MM.1S (cell line): ENCODE results near the gene MEP1A.
"Not testable (repeated sequence)": the region's sequence is repeated elsewhere in the genome, so short reads cannot be mapped to it uniquely, and the experiment has no call there.

ENCODE experiments used
- DNase-seq: peaks from one replicate; pipeline ENCODE4 v3.0.0-alpha.2; 2015
- H2AFZ ChIP-seq: fragments of 300-600 bp; sonication (generic); 2 replicates; pipeline ENCODE4 v1.6.0; 2016; ENCODE audit warnings: antibody characterized with exemption, low read length
- H3F3A ChIP-seq: fragments of 300-600 bp; sonication (generic); 2 replicates; pipeline ENCODE4 v1.6.1; 2016; ENCODE audit warnings: mild to moderate bottlenecking, antibody characterized with exemption, low read length, moderate library complexity, mixed read lengths; ENCODE audit not compliant: insufficient read depth
- H3K27ac ChIP-seq: fragments of 300-600 bp; sonication (generic); 2 replicates; pipeline ENCODE4 v1.5.1; 2016; ENCODE audit warnings: mild to moderate bottlenecking, low read length
- H3K27me3 ChIP-seq: fragments of 300-600 bp; sonication (generic); replicated peaks from 2 replicates; pipeline ENCODE4 v1.6.0; 2016; ENCODE audit warnings: low read length; ENCODE audit not compliant: insufficient read depth
- H3K36me3 ChIP-seq: fragments of 300-600 bp; sonication (generic); replicated peaks from 2 replicates; pipeline ENCODE4 v1.6.1; 2016; ENCODE audit warnings: mild to moderate bottlenecking, low read length, mixed read lengths; ENCODE audit not compliant: insufficient read depth
- H3K4me1 ChIP-seq: fragments of 300-600 bp; sonication (generic); 2 replicates; pipeline ENCODE4 v1.6.1; 2016; ENCODE audit warnings: low read length, mixed read lengths
- H3K4me2 ChIP-seq: fragments of 300-600 bp; sonication (generic); 2 replicates; pipeline ENCODE4 v1.6.0; 2016; ENCODE audit warnings: low read depth, low read length
- H3K4me3 ChIP-seq: fragments of 300-600 bp; sonication (generic); 2 replicates; pipeline ENCODE4 v1.5.1; 2016; ENCODE audit warnings: low read length, mixed read lengths
- H3K79me2 ChIP-seq: fragments of 300-600 bp; sonication (generic); 2 replicates; pipeline ENCODE4 v1.6.1; 2016; ENCODE audit warnings: mixed run types, low read length, mixed read lengths
- H3K9ac ChIP-seq: fragments of 300-600 bp; sonication (generic); 2 replicates; pipeline ENCODE4 v1.6.1; 2016; ENCODE audit warnings: low read length, mixed read lengths
- H3K9me2 ChIP-seq: fragments of 300-600 bp; sonication (generic); replicated peaks from 2 replicates; pipeline ENCODE4 v1.6.1; 2016; ENCODE audit warnings: mild to moderate bottlenecking, low read length, mixed read lengths; ENCODE audit not compliant: insufficient read depth
- H3K9me3 ChIP-seq: fragments of 300-600 bp; sonication (generic); replicated peaks from 2 replicates; pipeline ENCODE4 v1.6.1; 2016; ENCODE audit warnings: mild to moderate bottlenecking, low read length, mixed read lengths; ENCODE audit not compliant: insufficient read depth
- H4K20me1 ChIP-seq: fragments of 300-600 bp; sonication (generic); 2 replicates; pipeline ENCODE4 v1.6.1; 2016; ENCODE audit warnings: mild to moderate bottlenecking, low read length, moderate library complexity, mixed read lengths; ENCODE audit not compliant: insufficient read depth
- EZH2 ChIP-seq: fragments of 300-600 bp; sonication (generic); optimal IDR thresholded peaks from 2 replicates; pipeline ENCODE3; 2017; ENCODE audit warnings: low read depth, mild to moderate bottlenecking, antibody characterized with exemption, low read length, mixed read lengths
- EZH2phosphoT487 ChIP-seq: fragments of 300-600 bp; sonication (generic); IDR thresholded peaks from 2 replicates; pipeline ENCODE4 v1.6.1; 2018; ENCODE audit warnings: antibody characterized with exemption, low read length
- TF ChIP-seq, protein P1 (sequence below): fragments of 300-600 bp; sonication (generic); IDR thresholded peaks from 2 replicates; pipeline ENCODE4 v1.5.1; 2016; ENCODE audit warnings: antibody characterized with exemption, low read length, mixed read lengths

Gene MEP1A

DNA sequence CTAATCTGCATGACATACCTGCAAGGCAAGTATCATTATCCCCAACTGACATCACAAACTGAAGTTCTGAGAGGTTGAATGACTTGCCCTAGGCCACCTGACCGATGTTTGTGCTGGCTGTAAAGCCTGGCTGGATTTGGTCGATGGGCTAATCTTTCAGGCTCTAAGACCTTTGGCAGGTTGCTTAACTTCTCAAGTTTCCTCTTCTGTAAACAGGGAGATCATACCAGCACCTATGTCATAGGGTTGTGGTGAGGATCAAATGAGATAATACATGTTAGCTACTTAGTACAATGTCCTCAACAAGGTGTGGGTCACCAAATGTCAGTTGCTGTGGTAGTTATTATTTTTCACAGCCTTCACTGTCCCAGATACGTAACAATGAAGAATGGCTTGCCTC is 32.3 kb upstream of the MEP1A start:
- no peaks in the 10 kb centered on the region for H3K79me2 ChIP-seq
- no peaks in the 10 kb centered on the region for H3K36me3 ChIP-seq
- H3K9me3 ChIP-seq: no peaks in the 10 kb centered on the region
- H3K27ac ChIP-seq: no peak overlapping the region
- no peaks in the 10 kb centered on the region for H3K4me1 ChIP-seq
- no peak overlapping the region for H3K4me3 ChIP-seq
- H3K9me2 ChIP-seq: no peaks in the 10 kb centered on the region
- H3K27me3 ChIP-seq: no peaks in the 10 kb centered on the region
- no peak for TF ChIP-seq EZH2
- TF ChIP-seq, protein P1, sequence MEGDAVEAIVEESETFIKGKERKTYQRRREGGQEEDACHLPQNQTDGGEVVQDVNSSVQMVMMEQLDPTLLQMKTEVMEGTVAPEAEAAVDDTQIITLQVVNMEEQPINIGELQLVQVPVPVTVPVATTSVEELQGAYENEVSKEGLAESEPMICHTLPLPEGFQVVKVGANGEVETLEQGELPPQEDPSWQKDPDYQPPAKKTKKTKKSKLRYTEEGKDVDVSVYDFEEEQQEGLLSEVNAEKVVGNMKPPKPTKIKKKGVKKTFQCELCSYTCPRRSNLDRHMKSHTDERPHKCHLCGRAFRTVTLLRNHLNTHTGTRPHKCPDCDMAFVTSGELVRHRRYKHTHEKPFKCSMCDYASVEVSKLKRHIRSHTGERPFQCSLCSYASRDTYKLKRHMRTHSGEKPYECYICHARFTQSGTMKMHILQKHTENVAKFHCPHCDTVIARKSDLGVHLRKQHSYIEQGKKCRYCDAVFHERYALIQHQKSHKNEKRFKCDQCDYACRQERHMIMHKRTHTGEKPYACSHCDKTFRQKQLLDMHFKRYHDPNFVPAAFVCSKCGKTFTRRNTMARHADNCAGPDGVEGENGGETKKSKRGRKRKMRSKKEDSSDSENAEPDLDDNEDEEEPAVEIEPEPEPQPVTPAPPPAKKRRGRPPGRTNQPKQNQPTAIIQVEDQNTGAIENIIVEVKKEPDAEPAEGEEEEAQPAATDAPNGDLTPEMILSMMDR: no peak
- no peak for TF ChIP-seq EZH2phosphoT487
- no peak for DNase-seq
- H3K4me2 ChIP-seq: no peak overlapping the region
- H3F3A ChIP-seq: no peaks in the 10 kb centered on the region
- H2AFZ ChIP-seq: no peak overlapping the region
- H4K20me1 ChIP-seq: no peaks in the 10 kb centered on the region
- no peak overlapping the region for H3K9ac ChIP-seq

DNA sequence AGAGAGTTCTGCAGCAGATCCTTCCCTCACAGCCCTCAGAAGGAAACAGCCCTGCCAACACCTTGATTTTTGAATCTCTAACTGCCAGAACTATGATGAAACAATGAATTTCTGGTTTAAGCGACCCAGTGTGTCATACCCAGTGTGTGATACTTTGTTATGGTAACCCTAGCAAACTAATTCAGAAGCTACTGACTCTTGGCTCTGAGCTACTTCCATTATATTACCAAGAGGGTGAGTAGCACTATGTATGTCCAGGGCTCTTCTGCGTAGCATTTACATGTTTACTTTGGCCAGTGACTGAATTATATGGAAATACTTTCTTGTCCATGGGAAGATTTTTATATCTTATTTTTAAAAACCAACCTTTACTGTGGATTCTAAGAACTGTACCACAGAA is 29.7 kb upstream of the MEP1A start:
- no peak for DNase-seq
- Histone ChIP-seq H3F3A (no peaks in the 10 kb centered on the region), H3K9me2 (no peaks in the 10 kb centered on the region), H3K9me3 (no peaks in the 10 kb centered on the region), H3K27me3 (no peaks in the 10 kb centered on the region), H3K4me3 (no peak overlapping the region), H3K4me1 (no peaks in the 10 kb centered on the region), H3K4me2 (no peak overlapping the region), H3K79me2 (no peaks in the 10 kb centered on the region), H3K9ac (no peak overlapping the region), H2AFZ (no peak overlapping the region), H3K27ac (no peak overlapping the region), H3K36me3 (no peaks in the 10 kb centered on the region), H4K20me1 (no peaks in the 10 kb centered on the region)
- TF ChIP-seq EZH2phosphoT487 (no peak), EZH2 (no peak)
- TF ChIP-seq, protein P1: no peak

DNA sequence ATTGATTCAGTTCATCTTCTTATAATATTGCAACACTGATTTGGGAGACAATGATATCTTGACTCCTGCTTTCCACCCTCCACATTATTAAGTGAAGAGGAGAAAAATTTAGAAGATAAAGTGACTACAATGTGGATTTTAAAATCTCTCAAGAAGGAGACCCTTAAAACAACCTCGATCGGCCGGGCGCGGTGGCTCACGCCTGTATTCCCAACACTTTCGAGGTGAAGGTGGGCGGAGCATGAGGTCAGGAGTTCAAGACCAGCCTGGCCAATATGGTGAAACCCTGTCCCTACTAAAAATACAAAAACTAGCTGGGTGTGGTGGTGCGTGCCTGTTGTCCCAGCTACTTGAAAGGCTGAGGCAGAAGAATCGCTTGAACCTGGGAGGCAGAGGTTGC is 28.9 kb upstream of the MEP1A start:
- not testable (repeated sequence) for H2AFZ ChIP-seq, H3K9me2 ChIP-seq, H3K4me3 ChIP-seq, H3K79me2 ChIP-seq, H3K4me1 ChIP-seq, H4K20me1 ChIP-seq, H3K4me2 ChIP-seq, DNase-seq, H3K27me3 ChIP-seq, H3F3A ChIP-seq, H3K9ac ChIP-seq, H3K36me3 ChIP-seq, H3K27ac ChIP-seq, H3K9me3 ChIP-seq

DNA sequence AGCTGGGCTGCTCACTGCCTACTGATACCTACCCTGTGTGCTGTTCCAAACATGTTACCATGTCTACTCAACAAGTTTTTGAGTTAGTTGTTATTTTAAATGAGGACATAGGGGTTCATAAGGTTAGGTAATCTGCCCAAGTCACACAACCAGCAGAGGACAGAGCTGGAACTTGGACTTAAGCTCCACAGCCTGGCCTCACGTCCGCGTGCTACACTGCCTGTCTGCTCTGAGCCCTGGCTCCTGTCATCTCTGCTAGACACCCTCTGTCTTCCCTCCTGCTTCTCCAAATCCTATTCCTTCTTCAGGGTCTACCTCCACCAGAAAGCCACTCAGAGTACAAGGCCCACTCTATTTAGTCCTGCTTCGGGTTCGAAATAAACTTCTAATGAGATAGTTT is 28.2 kb upstream of the MEP1A start:
- Histone ChIP-seq H3K36me3 (no peaks in the 10 kb centered on the region), H3K9me3 (no peaks in the 10 kb centered on the region), H3K79me2 (no peaks in the 10 kb centered on the region), H2AFZ (no peak overlapping the region), H3K4me3 (no peak overlapping the region), H3K4me1 (no peaks in the 10 kb centered on the region), H3K27ac (no peak overlapping the region), H4K20me1 (no peaks in the 10 kb centered on the region), H3K9ac (no peak overlapping the region), H3F3A (no peaks in the 10 kb centered on the region), H3K4me2 (no peak overlapping the region), H3K27me3 (no peaks in the 10 kb centered on the region), H3K9me2 (no peaks in the 10 kb centered on the region)
- DNase-seq: no peak
- TF ChIP-seq EZH2: no peak
- TF ChIP-seq, protein P1: no peak
